ENCODE data around the gene SPIRE1.
"Not testable (repeated sequence)": the region's sequence is repeated elsewhere in the genome, so short reads cannot be mapped to it uniquely, and the experiment has no call there.

Gene SPIRE1

GRCh38 chr18:12441475-12442034 lies 216.4 kb downstream of the SPIRE1 start:
- DNase-seq = no peak

GRCh38 chr18:12438257-12438656 lies 219.7 kb downstream of the SPIRE1 start:
- no peak for DNase-seq

- no peak for DNase-seq
These were observed 222.0 kb downstream of the SPIRE1 start for GRCh38 chr18:12435867-12436266.

- no peak for DNase-seq
These were observed 223.4 kb downstream of the SPIRE1 start for GRCh38 chr18:12434541-12434929.

- DNase-seq = no peak
These were observed 223.9 kb downstream of the SPIRE1 start for GRCh38 chr18:12433829-12434540.

GRCh38 chr18:12432881-12433280 lies 225.0 kb downstream of the SPIRE1 start:
- DNase-seq = no peak

GRCh38 chr18:12432196-12432595 lies 225.7 kb downstream of the SPIRE1 start:
- DNase-seq = no peak

GRCh38 chr18:12431561-12431960 lies 226.3 kb downstream of the SPIRE1 start:
- DNase-seq = no peak

GRCh38 chr18:12430137-12430990 lies 227.5 kb downstream of the SPIRE1 start:
- DNase-seq = no peak

- no peak for DNase-seq
These were observed 228.4 kb downstream of the SPIRE1 start for GRCh38 chr18:12429556-12429955.

GRCh38 chr18:12428923-12429322 lies 229.0 kb downstream of the SPIRE1 start:
- DNase-seq = no peak

- no peak for DNase-seq
These were observed 231.0 kb downstream of the SPIRE1 start for GRCh38 chr18:12426924-12427323.

- no peak for DNase-seq
These were observed 233.7 kb downstream of the SPIRE1 start for GRCh38 chr18:12424252-12424651.

GRCh38 chr18:12423820-12424219 lies 234.1 kb downstream of the SPIRE1 start:
- no peak for DNase-seq

- no peak for DNase-seq
These were observed 234.5 kb downstream of the SPIRE1 start for GRCh38 chr18:12423393-12423792.

- DNase-seq = no peak
These were observed 235.0 kb downstream of the SPIRE1 start for GRCh38 chr18:12422936-12423335.

- no peak for DNase-seq
These were observed 236.2 kb downstream of the SPIRE1 start for GRCh38 chr18:12421732-12422131.

GRCh38 chr18:12420821-12421421 lies 237.0 kb downstream of the SPIRE1 start:
- no peak for DNase-seq

- DNase-seq = no peak
These were observed 240.2 kb downstream of the SPIRE1 start for GRCh38 chr18:12417687-12418086.

- no peak for DNase-seq
These were observed 241.7 kb downstream of the SPIRE1 start for GRCh38 chr18:12416098-12416729.

- DNase-seq = no peak
These were observed 246.5 kb downstream of the SPIRE1 start for GRCh38 chr18:12411456-12411855.

GRCh38 chr18:12410747-12411146 lies 247.2 kb downstream of the SPIRE1 start:
- DNase-seq = not testable (repeated sequence)

GRCh38 chr18:12410081-12410481 lies 247.8 kb downstream of the SPIRE1 start:
- no peak for DNase-seq

Data from activated CD4-positive, alpha-beta T cell treated with anti-CD3 and anti-CD28 coated beads, Interleukin-2, amount 50 U/mL, for 4 hours (primary cell).